OCI-LY3 (cell line): ENCODE measurements around the gene RRP9.

Experiments used
- H2AFZ ChIP-seq: fragments of 200-600, 300-600 bp; shearing (Covaris generic); 2 replicates; pipeline ENCODE4 v1.6.0; 2014; ENCODE audit warnings: antibody characterized with exemption, low read depth, low read length
- H3K27ac ChIP-seq: fragments of 200-600, 300-600 bp; sonication (generic); 2 replicates; pipeline ENCODE4 v1.5.1; 2014; ENCODE audit warnings: mild to moderate bottlenecking, low read length, moderate library complexity, mixed read lengths
- H3K27me3 ChIP-seq: fragments of 200-600, 300-600 bp; sonication (generic); 2 replicates; pipeline ENCODE4 v1.6.1; 2014; ENCODE audit warnings: low read depth, low read length, mixed read lengths
- H3K36me3 ChIP-seq: fragments of 200-600, 300-600 bp; sonication (generic); replicated peaks from 2 replicates; pipeline ENCODE3; 2014; ENCODE audit warnings: low read depth, low read length, mixed read lengths
- H3K4me1 ChIP-seq: fragments of 300-600, 200-600 bp; sonication (generic); 2 replicates; pipeline ENCODE4 v1.6.1; 2014; ENCODE audit warnings: low read length, mixed read lengths
- H3K4me2 ChIP-seq: fragments of 200-600, 300-600 bp; sonication (generic); 2 replicates; pipeline ENCODE4 v1.6.1; 2014; ENCODE audit warnings: low read length, mixed read lengths
- H3K4me3 ChIP-seq: fragments of 300-600, 200-600 bp; sonication (generic); 2 replicates; pipeline ENCODE4 v1.5.1; 2014; ENCODE audit warnings: antibody characterized with exemption, mild to moderate bottlenecking, low read length, moderate library complexity
- H3K79me2 ChIP-seq: fragments of 300-600, 200-600 bp; shearing (Covaris generic); 2 replicates; pipeline ENCODE4 v1.6.1; 2014; ENCODE audit warnings: mild to moderate bottlenecking, low read length, mixed read lengths
- H3K9ac ChIP-seq: fragments of 300-600, 200-600 bp; shearing (Covaris generic); 2 replicates; pipeline ENCODE4 v1.6.0; 2014; ENCODE audit warnings: mild to moderate bottlenecking, low read length, moderate library complexity
- H3K9me3 ChIP-seq: fragments of 200-600, 300-600 bp; shearing (Covaris generic); 2 replicates; pipeline ENCODE4 v1.6.1; 2014; ENCODE audit warnings: low read length, mixed read lengths; ENCODE audit not compliant: insufficient read depth
- H4K20me1 ChIP-seq: fragments of 200-600, 300-600 bp; sonication (generic); 2 replicates; pipeline ENCODE4 v1.6.1; 2016; ENCODE audit warnings: low read length, mixed read lengths; ENCODE audit not compliant: insufficient read depth
- CTCF ChIP-seq: fragments of 200-600, 300-600 bp; sonication (generic); IDR thresholded peaks from 2 replicates; pipeline ENCODE4 v1.5.1; 2014; ENCODE audit warnings: antibody characterized with exemption, low read length, low read depth
- EZH2phosphoT487 ChIP-seq: fragments of 200-600 bp; shearing (Covaris generic); IDR thresholded peaks from 2 replicates; pipeline ENCODE4 v1.6.1; 2018; ENCODE audit warnings: antibody characterized with exemption, mixed run types, low read depth

RRP9 gene

GRCh38 chr3:51963951-51964451, 22.3 kb upstream of the RRP9 start:
- no peak overlapping the region for H3K4me2 ChIP-seq
- peaks cover 13% of the 10 kb centered on the region for H3K4me1 ChIP-seq
- H4K20me1 ChIP-seq = no peaks in the 10 kb centered on the region
- no peak overlapping the region for H3K27ac ChIP-seq
- no peaks in the 10 kb centered on the region for H3K9me3 ChIP-seq
- H3K9ac ChIP-seq = no peak overlapping the region
- no peak overlapping the region for H2AFZ ChIP-seq
- TF ChIP-seq EZH2phosphoT487 (no peak), CTCF (no peak)
- H3K79me2 ChIP-seq = no peaks in the 10 kb centered on the region
- no peaks in the 10 kb centered on the region for H3K27me3 ChIP-seq
- H3K4me3 ChIP-seq = no peak overlapping the region
- H3K36me3 ChIP-seq = no peaks in the 10 kb centered on the region

GRCh38 chr3:51962854-51963530, 21.3 kb upstream of the RRP9 start:
- Histone ChIP-seq H4K20me1 (no peaks in the 10 kb centered on the region), H2AFZ (no peak overlapping the region), H3K27ac (no peak overlapping the region), H3K4me3 (no peak overlapping the region), H3K9ac (no peak overlapping the region), H3K4me1 (peaks cover 8% of the 10 kb centered on the region), H3K4me2 (no peak overlapping the region), H3K9me3 (no peaks in the 10 kb centered on the region), H3K79me2 (no peaks in the 10 kb centered on the region), H3K36me3 (no peaks in the 10 kb centered on the region), H3K27me3 (no peaks in the 10 kb centered on the region)
- TF ChIP-seq EZH2phosphoT487 = no peak
- TF ChIP-seq CTCF = no peak

GRCh38 chr3:51961602-51962569, 20.2 kb upstream of the RRP9 start:
- H2AFZ ChIP-seq = no peak overlapping the region
- H3K4me2 ChIP-seq = no peak overlapping the region
- H3K9me3 ChIP-seq = no peaks in the 10 kb centered on the region
- no peaks in the 10 kb centered on the region for H4K20me1 ChIP-seq
- no peaks in the 10 kb centered on the region for H3K27me3 ChIP-seq
- TF ChIP-seq EZH2phosphoT487 (no peak), CTCF (no peak)
- H3K9ac ChIP-seq = no peak overlapping the region
- no peak overlapping the region for H3K4me3 ChIP-seq
- H3K36me3 ChIP-seq = no peaks in the 10 kb centered on the region
- H3K79me2 ChIP-seq = no peaks in the 10 kb centered on the region
- H3K27ac ChIP-seq = no peak overlapping the region
- H3K4me1 ChIP-seq = peaks cover 7% of the 10 kb centered on the region

- Histone ChIP-seq H3K36me3 (no peaks in the 10 kb centered on the region), H4K20me1 (no peaks in the 10 kb centered on the region), H2AFZ (no peak overlapping the region), H3K9me3 (no peaks in the 10 kb centered on the region), H3K4me3 (no peak overlapping the region), H3K79me2 (no peaks in the 10 kb centered on the region), H3K27me3 (no peaks in the 10 kb centered on the region), H3K9ac (no peak overlapping the region), H3K27ac (no peak overlapping the region), H3K4me2 (no peak overlapping the region), H3K4me1 (no peaks in the 10 kb centered on the region)
- no peak for TF ChIP-seq EZH2phosphoT487
- no peak for TF ChIP-seq CTCF
Observed at GRCh38 chr3:51961011-51961410, 19.3 kb upstream of the RRP9 start.
